Common myeloid progenitor, CD34-positive (primary cell): ENCODE results near the gene SWT1.

Experiments
- CTCF ChIA-PET: fragments of 350-600 bp; sonication (Branson Sonifier 250); formaldehyde crosslinking; loops from one replicate; lab custom pipeline; 2021; ENCODE audit warnings: antibody characterized with exemption; lab: Charles Lee
- POLR2A ChIA-PET: fragments of 350-600 bp; sonication (Branson Sonifier 250); formaldehyde crosslinking; loops from one replicate; lab custom pipeline; 2021; ENCODE audit warnings: antibody characterized with exemption; lab: Charles Lee
- DNase-seq, 3 donors: peaks; one replicate each; pipeline versions ENCODE4 v3.0.0 to v3.0.0-alpha.2; 2013
- H3K27ac ChIP-seq, 2 experiments: 1 replicate in 1 of 2; 2 replicates in 1 of 2; pipeline ENCODE4 v1.7.0; 2013; ENCODE audit warnings: inconsistent platforms in 2 of 2, low read length in 2 of 2, mild to moderate bottlenecking in 2 of 2, low read depth in 1 of 2, moderate library complexity in 1 of 2; ENCODE audit not compliant: severe bottlenecking in 2 of 2, insufficient read depth in 1 of 2, poor library complexity in 1 of 2
- H3K27me3 ChIP-seq, 5 experiments: replicated peaks in 2 of 5; 1 replicate in 3 of 5; 2 replicates in 2 of 5; pipeline versions ENCODE4 v1.6.1 to v1.7.0; 2013; ENCODE audit warnings: low read length in 4 of 5, mild to moderate bottlenecking in 2 of 5, moderate library complexity in 2 of 5, inconsistent platforms in 1 of 5; ENCODE audit not compliant: insufficient read depth in 5 of 5, control insufficient read depth in 4 of 5
- H3K36me3 ChIP-seq, 4 experiments: 1 replicate in 2 of 4; 2 replicates in 2 of 4; pipeline versions ENCODE4 v1.6.1 to v1.7.0; 2013; ENCODE audit warnings: low read length in 3 of 4, control low read depth in 1 of 4, mild to moderate bottlenecking in 1 of 4; ENCODE audit not compliant: control insufficient read depth in 4 of 4, insufficient read depth in 4 of 4
- H3K4me1 ChIP-seq, 4 experiments: 1 replicate in 3 of 4; 2 replicates in 1 of 4; pipeline versions ENCODE4 v1.6.1 to v1.7.1; 2013; ENCODE audit warnings: low read length in 3 of 4, mild to moderate bottlenecking in 3 of 4, control low read depth in 1 of 4, inconsistent platforms in 1 of 4, moderate library complexity in 1 of 4; ENCODE audit not compliant: control insufficient read depth in 4 of 4, insufficient read depth in 4 of 4; ENCODE audit errors: control extremely low read depth in 1 of 4
- H3K4me3 ChIP-seq, 7 experiments: 1 replicate in 4 of 7; 2 replicates in 3 of 7; pipeline versions ENCODE4 v1.5.1 to v1.7.0; 2013; ENCODE audit warnings: mild to moderate bottlenecking in 7 of 7, low read length in 6 of 7, moderate library complexity in 6 of 7, inconsistent platforms in 2 of 7, low read depth in 2 of 7, control low read depth in 1 of 7; ENCODE audit not compliant: insufficient read depth in 4 of 7, control insufficient read depth in 1 of 7; ENCODE audit errors: extremely low read depth in 1 of 7
- H3K9me3 ChIP-seq, 5 experiments: 1 replicate in 4 of 5; 2 replicates in 1 of 5; pipeline versions ENCODE4 v1.6.1 to v1.7.1; 2013; ENCODE audit warnings: low read length in 4 of 5, mild to moderate bottlenecking in 2 of 5, inconsistent platforms in 1 of 5, low read depth in 1 of 5, moderate library complexity in 1 of 5; ENCODE audit not compliant: control insufficient read depth in 4 of 5, insufficient read depth in 2 of 5; ENCODE audit errors: control extremely low read depth in 1 of 5
- WGBS: methylation state at CpG from one replicate; pipeline ENCODE4 v1.1.5; 2013; ENCODE audit not compliant: insufficient coverage; 5-methylcytosine and 5-hydroxymethylcytosine counted together

The SWT1 gene

DNA sequence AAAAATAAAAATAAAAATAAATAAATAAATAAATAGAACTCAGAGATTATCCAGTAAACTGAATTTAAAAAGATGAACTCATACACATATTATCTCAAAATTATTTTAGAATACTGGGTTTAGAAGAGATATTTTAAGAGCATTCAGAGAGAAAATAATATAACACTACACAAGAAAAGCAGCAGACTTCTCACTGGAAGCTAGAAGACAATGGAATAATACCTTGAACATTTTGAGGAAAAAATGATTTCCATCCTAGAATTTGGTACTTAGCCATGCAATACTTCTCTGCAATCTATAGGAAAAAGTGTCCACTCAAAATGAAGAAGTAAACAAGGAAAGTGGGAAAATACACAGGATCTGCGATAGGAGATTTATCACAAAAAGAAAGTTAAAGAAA is 24.4 kb upstream of the SWT1 start:
- Histone ChIP-seq H3K9me3 (peaks cover 0 to 16% (median 7%) of the 10 kb centered on the region in 5 experiments), H3K27ac (no peak overlapping the region), H3K4me3 (no peak overlapping the region), H3K4me1 (no peaks in the 10 kb centered on the region), H3K27me3 (no peaks in the 10 kb centered on the region), H3K36me3 (peaks cover 21 to 69% (median 32%) of the 10 kb centered on the region in 4 experiments)
- WGBS = no CpG with 5 or more reads among the region's 1 CpG
- POLR2A ChIA-PET = no interaction called here
- CTCF ChIA-PET = interaction anchor here (0.7 to 1.5 kb wide), 5 partner anchors 12 to 327 kb away, joined by 3 to 4 read pairs (median 3); no protein-coding TSS in a partner anchor
- no peak for DNase-seq

GRCh38 chr1:185137896-185138545 is 18.9 kb upstream of the SWT1 start:
- Histone ChIP-seq H3K27ac (peak overlapping the region in 1 of 2 experiments; percentile 38), H3K4me1 (no peaks in the 10 kb centered on the region), H3K36me3 (peaks cover 15 to 61% (median 26%) of the 10 kb centered on the region in 4 experiments), H3K27me3 (no peaks in the 10 kb centered on the region), H3K4me3 (no peak overlapping the region), H3K9me3 (peaks cover 0 to 6% (median 3%) of the 10 kb centered on the region in 5 experiments)
- DNase-seq = peak in 2 of 3 donors; percentile 16 to 55
- 78% methylated on average over 1 of the region's 1 CpG for WGBS
- ChIA-PET CTCF (interaction anchor here (1.0 to 2.2 kb wide), 2 partner anchors 32 to 315 kb away, joined by 3 to 6 read pairs; no protein-coding TSS in a partner anchor), POLR2A (interaction anchor here (0.6 kb wide), 1 partner anchor 11 kb away, joined by 4 read pairs; no protein-coding TSS in a partner anchor)

GRCh38 chr1:185139246-185139645 is 17.7 kb upstream of the SWT1 start:
- peaks cover 0 to 1% (median 0%) of the 10 kb centered on the region in 5 experiments for H3K9me3 ChIP-seq
- no peaks in the 10 kb centered on the region for H3K4me1 ChIP-seq
- H3K27ac ChIP-seq = no peak overlapping the region
- CTCF ChIA-PET = interaction anchor here (0.6 to 1.0 kb wide), 2 partner anchors 83 to 316 kb away, joined by 3 read pairs; no protein-coding TSS in a partner anchor
- peaks cover 10 to 55% (median 20%) of the 10 kb centered on the region in 4 experiments for H3K36me3 ChIP-seq
- POLR2A ChIA-PET = no interaction called here
- 100% methylated on average over 4 of the region's 4 CpGs for WGBS
- H3K4me3 ChIP-seq = no peak overlapping the region
- DNase-seq = no peak
- no peaks in the 10 kb centered on the region for H3K27me3 ChIP-seq

DNA sequence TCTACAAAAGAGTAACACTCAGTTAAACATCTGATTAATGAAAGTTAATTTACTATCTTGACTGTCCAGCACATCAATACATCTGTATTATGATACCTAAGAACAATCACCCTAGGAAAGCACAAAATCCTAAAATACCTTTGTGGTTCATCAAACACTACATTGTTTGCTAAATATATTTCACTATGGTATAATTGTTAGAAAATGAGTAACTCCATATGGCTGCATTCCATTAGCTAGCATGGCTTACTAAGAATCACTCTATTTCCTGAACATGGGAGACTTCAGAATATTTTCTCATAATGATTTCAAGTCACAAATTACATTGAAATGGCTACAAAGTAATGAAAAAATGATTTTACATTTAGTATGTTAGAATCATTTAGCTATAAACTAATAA is 12.7 kb upstream of the SWT1 start:
- POLR2A ChIA-PET = no interaction called here
- CTCF ChIA-PET = interaction anchor here (1.5 to 2.3 kb wide), 4 partner anchors 10 to 26 kb away, joined by 4 to 6 read pairs (median 4); no protein-coding TSS in a partner anchor
- H3K36me3 ChIP-seq = peaks cover 5 to 63% (median 25%) of the 10 kb centered on the region in 4 experiments

GRCh38 chr1:185151215-185151614 is 5.8 kb upstream of the SWT1 start:
- no CpG with 5 or more reads among the region's 5 CpGs for WGBS
- no peaks in the 10 kb centered on the region for H3K27me3 ChIP-seq
- ChIA-PET CTCF (interaction anchor here (1.6 to 2.8 kb wide), 2 partner anchors 11 to 19 kb away, joined by 3 to 10 read pairs; no protein-coding TSS in a partner anchor), POLR2A (no interaction called here)
- H3K27ac ChIP-seq = no peak overlapping the region
- no peak overlapping the region for H3K4me3 ChIP-seq
- no peaks in the 10 kb centered on the region for H3K9me3 ChIP-seq
- peaks cover 5 to 36% (median 15%) of the 10 kb centered on the region in 4 experiments for H3K36me3 ChIP-seq
- H3K4me1 ChIP-seq = peaks cover 18 to 35% (median 25%) of the 10 kb centered on the region in 4 experiments
- DNase-seq = no peak

More for the DNA sequence above, 12.7 kb upstream of the SWT1 start:
- Histone ChIP-seq H3K27me3 (no peaks in the 10 kb centered on the region), H3K4me3 (no peak overlapping the region), H3K9me3 (no peaks in the 10 kb centered on the region), H3K27ac (no peak overlapping the region), H3K4me1 (no peaks in the 10 kb centered on the region)
- DNase-seq = no peak

GRCh38 chr1:185152187-185152767 is 4.7 kb upstream of the SWT1 start:
- H3K4me3 ChIP-seq = peak overlapping the region in 1 of 7 experiments; percentile 6
- peak in 1 of 3 donors; percentile 34 for DNase-seq
- 50% methylated on average over 2 of the region's 3 CpGs for WGBS
- no peaks in the 10 kb centered on the region for H3K9me3 ChIP-seq
- CTCF ChIA-PET = interaction anchor here (1.6 to 2.8 kb wide), 2 partner anchors 12 to 18 kb away, joined by 3 to 10 read pairs; no protein-coding TSS in a partner anchor
- peaks cover 18 to 36% (median 25%) of the 10 kb centered on the region in 4 experiments for H3K4me1 ChIP-seq
- peaks cover 5 to 34% (median 14%) of the 10 kb centered on the region in 4 experiments for H3K36me3 ChIP-seq
- H3K27me3 ChIP-seq = no peaks in the 10 kb centered on the region
- POLR2A ChIA-PET = no interaction called here
- no peak overlapping the region for H3K27ac ChIP-seq
